Ishikawa (cell line): ENCODE results near the gene CSNK1E.

Experiments used
- CREB1 ChIP-seq: IDR thresholded peaks from 2 replicates; pipeline ENCODE4 v1.6.1; 2012; ENCODE audit warnings: low read depth
- EGR1 ChIP-seq: IDR thresholded peaks from 2 replicates; pipeline ENCODE4 v1.6.1; 2012
- YY1 ChIP-seq: IDR thresholded peaks from 2 replicates; pipeline ENCODE4 v1.6.1; 2012; ENCODE audit warnings: low read depth

DNA sequence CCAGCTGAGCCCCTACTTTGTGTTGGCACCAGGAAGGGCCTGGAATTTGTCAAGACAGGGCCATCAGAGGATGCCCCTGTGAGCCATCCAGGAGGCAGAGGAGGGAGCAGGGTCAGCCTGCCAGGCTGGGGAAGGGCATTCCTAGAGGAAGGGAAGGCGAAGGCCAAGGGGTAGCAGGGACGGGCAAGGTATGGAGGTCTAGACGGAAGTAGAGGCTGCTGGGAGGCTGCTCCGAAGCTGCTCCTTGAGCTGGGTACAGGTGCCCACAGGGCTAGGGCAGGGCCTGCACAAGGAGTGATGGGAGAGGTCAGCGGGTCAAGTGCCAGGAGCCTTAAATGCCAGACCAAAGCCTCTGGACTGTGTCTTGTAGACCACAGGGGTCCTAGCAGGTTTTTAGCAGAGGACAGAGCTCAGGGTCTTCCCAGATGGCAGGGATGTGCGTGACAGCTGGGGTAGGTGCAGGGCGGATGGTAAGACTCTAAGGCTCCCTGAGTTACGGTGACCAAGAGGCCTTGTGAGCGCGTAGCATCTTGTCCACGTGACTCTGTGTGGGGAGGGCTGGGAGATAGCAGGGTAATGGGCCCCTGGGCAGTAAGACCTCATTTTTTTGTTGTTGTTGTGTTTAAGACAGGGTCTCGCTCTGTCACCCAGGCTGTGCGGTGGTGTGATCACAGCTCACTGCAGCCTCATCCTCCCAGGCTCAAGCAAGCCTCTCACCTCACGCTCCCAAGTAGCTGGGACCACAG, 31.7 kb upstream of the CSNK1E start:
- TF ChIP-seq CREB1 (no peak), EGR1 (no peak), YY1 (no peak)
